MM.1S (cell line): Measurements from ENCODE around the gene LRRC18.

Experiments used
- DNase-seq: peaks from one replicate; pipeline ENCODE4 v3.0.0-alpha.2; 2015
- H2AFZ ChIP-seq: fragments of 300-600 bp; sonication (generic); 2 replicates; pipeline ENCODE4 v1.6.0; 2016; ENCODE audit warnings: antibody characterized with exemption, low read length
- H3F3A ChIP-seq: fragments of 300-600 bp; sonication (generic); 2 replicates; pipeline ENCODE4 v1.6.1; 2016; ENCODE audit warnings: mild to moderate bottlenecking, antibody characterized with exemption, low read length, moderate library complexity, mixed read lengths; ENCODE audit not compliant: insufficient read depth
- H3K27ac ChIP-seq: fragments of 300-600 bp; sonication (generic); 2 replicates; pipeline ENCODE4 v1.5.1; 2016; ENCODE audit warnings: mild to moderate bottlenecking, low read length
- H3K27me3 ChIP-seq: fragments of 300-600 bp; sonication (generic); replicated peaks from 2 replicates; pipeline ENCODE4 v1.6.0; 2016; ENCODE audit warnings: low read length; ENCODE audit not compliant: insufficient read depth
- H3K36me3 ChIP-seq: fragments of 300-600 bp; sonication (generic); replicated peaks from 2 replicates; pipeline ENCODE4 v1.6.1; 2016; ENCODE audit warnings: mild to moderate bottlenecking, low read length, mixed read lengths; ENCODE audit not compliant: insufficient read depth
- H3K4me1 ChIP-seq: fragments of 300-600 bp; sonication (generic); 2 replicates; pipeline ENCODE4 v1.6.1; 2016; ENCODE audit warnings: low read length, mixed read lengths
- H3K4me2 ChIP-seq: fragments of 300-600 bp; sonication (generic); 2 replicates; pipeline ENCODE4 v1.6.0; 2016; ENCODE audit warnings: low read depth, low read length
- H3K4me3 ChIP-seq: fragments of 300-600 bp; sonication (generic); 2 replicates; pipeline ENCODE4 v1.5.1; 2016; ENCODE audit warnings: low read length, mixed read lengths
- H3K79me2 ChIP-seq: fragments of 300-600 bp; sonication (generic); 2 replicates; pipeline ENCODE4 v1.6.1; 2016; ENCODE audit warnings: mixed run types, low read length, mixed read lengths
- H3K9ac ChIP-seq: fragments of 300-600 bp; sonication (generic); 2 replicates; pipeline ENCODE4 v1.6.1; 2016; ENCODE audit warnings: low read length, mixed read lengths
- H3K9me2 ChIP-seq: fragments of 300-600 bp; sonication (generic); replicated peaks from 2 replicates; pipeline ENCODE4 v1.6.1; 2016; ENCODE audit warnings: mild to moderate bottlenecking, low read length, mixed read lengths; ENCODE audit not compliant: insufficient read depth
- H3K9me3 ChIP-seq: fragments of 300-600 bp; sonication (generic); replicated peaks from 2 replicates; pipeline ENCODE4 v1.6.1; 2016; ENCODE audit warnings: mild to moderate bottlenecking, low read length, mixed read lengths; ENCODE audit not compliant: insufficient read depth
- H4K20me1 ChIP-seq: fragments of 300-600 bp; sonication (generic); 2 replicates; pipeline ENCODE4 v1.6.1; 2016; ENCODE audit warnings: mild to moderate bottlenecking, low read length, moderate library complexity, mixed read lengths; ENCODE audit not compliant: insufficient read depth
- EZH2 ChIP-seq: fragments of 300-600 bp; sonication (generic); optimal IDR thresholded peaks from 2 replicates; pipeline ENCODE3; 2017; ENCODE audit warnings: low read depth, mild to moderate bottlenecking, antibody characterized with exemption, low read length, mixed read lengths
- EZH2phosphoT487 ChIP-seq: fragments of 300-600 bp; sonication (generic); IDR thresholded peaks from 2 replicates; pipeline ENCODE4 v1.6.1; 2018; ENCODE audit warnings: antibody characterized with exemption, low read length
- TF ChIP-seq, protein P1 (sequence below): fragments of 300-600 bp; sonication (generic); IDR thresholded peaks from 2 replicates; pipeline ENCODE4 v1.5.1; 2016; ENCODE audit warnings: antibody characterized with exemption, low read length, mixed read lengths

LRRC18 gene

DNA sequence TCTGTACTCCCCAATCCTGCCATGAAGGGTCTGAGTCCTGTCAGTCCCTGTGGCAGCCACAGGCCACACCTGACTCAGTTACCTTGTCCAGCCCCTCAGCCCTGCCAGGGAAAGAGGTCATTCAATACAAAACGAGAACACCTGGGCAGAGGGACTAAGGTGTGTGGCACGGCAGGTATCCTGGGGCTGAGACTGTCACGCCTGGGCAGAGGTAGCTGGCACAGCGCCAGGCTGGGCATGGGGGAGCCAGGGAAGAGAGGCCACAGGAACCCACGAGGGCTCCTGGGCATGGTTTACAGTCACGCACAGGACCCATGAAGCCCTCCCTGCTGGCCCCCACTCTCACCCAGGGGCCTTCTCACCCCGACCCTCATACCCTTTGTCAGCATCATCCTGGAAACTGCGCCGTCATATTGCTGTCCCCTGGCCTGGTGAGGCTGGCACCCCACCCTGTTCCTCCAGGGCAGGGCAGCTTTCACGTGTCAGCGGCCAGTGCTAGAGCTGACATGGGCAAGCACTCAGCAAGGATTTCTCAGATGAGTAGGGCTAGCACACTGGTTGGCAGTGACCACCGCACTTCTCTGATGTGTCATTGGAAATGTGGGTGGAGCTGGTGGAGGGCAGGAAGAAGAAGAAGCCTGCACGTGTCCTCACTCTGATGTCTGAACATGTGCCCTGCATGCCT is 42.7 kb downstream of the LRRC18 start:
- Histone ChIP-seq H3K4me3 (no peak overlapping the region), H2AFZ (no peak overlapping the region), H3K9me2 (no peaks in the 10 kb centered on the region), H3K27me3 (no peaks in the 10 kb centered on the region), H3K4me1 (no peaks in the 10 kb centered on the region), H4K20me1 (no peaks in the 10 kb centered on the region), H3K9me3 (no peaks in the 10 kb centered on the region), H3K4me2 (no peak overlapping the region), H3K9ac (no peak overlapping the region), H3K27ac (no peak overlapping the region), H3F3A (no peaks in the 10 kb centered on the region), H3K36me3 (no peaks in the 10 kb centered on the region), H3K79me2 (no peaks in the 10 kb centered on the region)
- TF ChIP-seq EZH2phosphoT487 (no peak), EZH2 (no peak)
- TF ChIP-seq, protein P1, sequence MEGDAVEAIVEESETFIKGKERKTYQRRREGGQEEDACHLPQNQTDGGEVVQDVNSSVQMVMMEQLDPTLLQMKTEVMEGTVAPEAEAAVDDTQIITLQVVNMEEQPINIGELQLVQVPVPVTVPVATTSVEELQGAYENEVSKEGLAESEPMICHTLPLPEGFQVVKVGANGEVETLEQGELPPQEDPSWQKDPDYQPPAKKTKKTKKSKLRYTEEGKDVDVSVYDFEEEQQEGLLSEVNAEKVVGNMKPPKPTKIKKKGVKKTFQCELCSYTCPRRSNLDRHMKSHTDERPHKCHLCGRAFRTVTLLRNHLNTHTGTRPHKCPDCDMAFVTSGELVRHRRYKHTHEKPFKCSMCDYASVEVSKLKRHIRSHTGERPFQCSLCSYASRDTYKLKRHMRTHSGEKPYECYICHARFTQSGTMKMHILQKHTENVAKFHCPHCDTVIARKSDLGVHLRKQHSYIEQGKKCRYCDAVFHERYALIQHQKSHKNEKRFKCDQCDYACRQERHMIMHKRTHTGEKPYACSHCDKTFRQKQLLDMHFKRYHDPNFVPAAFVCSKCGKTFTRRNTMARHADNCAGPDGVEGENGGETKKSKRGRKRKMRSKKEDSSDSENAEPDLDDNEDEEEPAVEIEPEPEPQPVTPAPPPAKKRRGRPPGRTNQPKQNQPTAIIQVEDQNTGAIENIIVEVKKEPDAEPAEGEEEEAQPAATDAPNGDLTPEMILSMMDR, result no peak
- no peak for DNase-seq

DNA sequence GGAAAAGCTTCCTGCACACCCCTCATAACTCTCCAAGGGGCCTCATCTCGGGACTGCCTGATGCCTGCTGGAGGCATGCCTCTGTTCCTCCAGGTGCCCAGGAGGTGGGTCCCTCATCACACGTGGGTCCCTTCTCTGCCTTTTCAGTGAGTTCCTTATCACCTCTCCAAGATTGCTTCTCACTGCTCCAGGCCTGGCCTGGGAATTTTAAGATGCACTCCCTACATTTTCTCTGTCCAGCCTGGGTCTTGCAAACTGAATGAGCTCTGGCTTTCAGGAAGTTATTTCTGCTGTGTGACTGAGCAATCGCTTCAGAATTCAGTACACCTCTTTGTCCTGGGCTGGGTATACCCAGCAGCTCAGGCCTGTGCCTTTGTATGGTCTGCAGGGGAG is 43.8 kb downstream of the LRRC18 start:
- Histone ChIP-seq H3K27me3 (no peaks in the 10 kb centered on the region), H4K20me1 (no peaks in the 10 kb centered on the region), H3K4me2 (no peak overlapping the region), H3K9ac (no peak overlapping the region), H3K4me3 (no peak overlapping the region), H3K36me3 (no peaks in the 10 kb centered on the region), H3K27ac (no peak overlapping the region), H3F3A (no peaks in the 10 kb centered on the region), H2AFZ (no peak overlapping the region), H3K9me3 (no peaks in the 10 kb centered on the region), H3K9me2 (no peaks in the 10 kb centered on the region), H3K79me2 (no peaks in the 10 kb centered on the region), H3K4me1 (no peaks in the 10 kb centered on the region)
- TF ChIP-seq, protein P1, result no peak
- TF ChIP-seq EZH2phosphoT487 (no peak), EZH2 (no peak)
- DNase-seq, result no peak

GRCh38 chr10:48894911-48895802 is 44.5 kb downstream of the LRRC18 start:
- no peak overlapping the region for H3K4me3 ChIP-seq
- no peaks in the 10 kb centered on the region for H3K27me3 ChIP-seq
- no peak overlapping the region for H2AFZ ChIP-seq
- H3K79me2 ChIP-seq, result no peaks in the 10 kb centered on the region
- no peaks in the 10 kb centered on the region for H3K4me1 ChIP-seq
- no peak overlapping the region for H3K4me2 ChIP-seq
- no peaks in the 10 kb centered on the region for H3K9me2 ChIP-seq
- H3K36me3 ChIP-seq, result no peaks in the 10 kb centered on the region
- no peak for TF ChIP-seq EZH2phosphoT487
- TF ChIP-seq EZH2, result no peak
- TF ChIP-seq, protein P1, result no peak
- no peaks in the 10 kb centered on the region for H3F3A ChIP-seq
- no peak overlapping the region for H3K27ac ChIP-seq
- H3K9me3 ChIP-seq, result no peaks in the 10 kb centered on the region
- no peak overlapping the region for H3K9ac ChIP-seq
- H4K20me1 ChIP-seq, result no peaks in the 10 kb centered on the region
- DNase-seq, result no peak
